Measurements from ENCODE around the gene SHBG.
A peak's percentile ranks its signal among the peaks of the same experiment; 100 is the strongest.
"Not testable (repeated sequence)": the region's sequence is repeated elsewhere in the genome, so short reads cannot be mapped to it uniquely, and the experiment has no call there.

The SHBG gene, protein sequence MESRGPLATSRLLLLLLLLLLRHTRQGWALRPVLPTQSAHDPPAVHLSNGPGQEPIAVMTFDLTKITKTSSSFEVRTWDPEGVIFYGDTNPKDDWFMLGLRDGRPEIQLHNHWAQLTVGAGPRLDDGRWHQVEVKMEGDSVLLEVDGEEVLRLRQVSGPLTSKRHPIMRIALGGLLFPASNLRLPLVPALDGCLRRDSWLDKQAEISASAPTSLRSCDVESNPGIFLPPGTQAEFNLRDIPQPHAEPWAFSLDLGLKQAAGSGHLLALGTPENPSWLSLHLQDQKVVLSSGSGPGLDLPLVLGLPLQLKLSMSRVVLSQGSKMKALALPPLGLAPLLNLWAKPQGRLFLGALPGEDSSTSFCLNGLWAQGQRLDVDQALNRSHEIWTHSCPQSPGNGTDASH

DNA sequence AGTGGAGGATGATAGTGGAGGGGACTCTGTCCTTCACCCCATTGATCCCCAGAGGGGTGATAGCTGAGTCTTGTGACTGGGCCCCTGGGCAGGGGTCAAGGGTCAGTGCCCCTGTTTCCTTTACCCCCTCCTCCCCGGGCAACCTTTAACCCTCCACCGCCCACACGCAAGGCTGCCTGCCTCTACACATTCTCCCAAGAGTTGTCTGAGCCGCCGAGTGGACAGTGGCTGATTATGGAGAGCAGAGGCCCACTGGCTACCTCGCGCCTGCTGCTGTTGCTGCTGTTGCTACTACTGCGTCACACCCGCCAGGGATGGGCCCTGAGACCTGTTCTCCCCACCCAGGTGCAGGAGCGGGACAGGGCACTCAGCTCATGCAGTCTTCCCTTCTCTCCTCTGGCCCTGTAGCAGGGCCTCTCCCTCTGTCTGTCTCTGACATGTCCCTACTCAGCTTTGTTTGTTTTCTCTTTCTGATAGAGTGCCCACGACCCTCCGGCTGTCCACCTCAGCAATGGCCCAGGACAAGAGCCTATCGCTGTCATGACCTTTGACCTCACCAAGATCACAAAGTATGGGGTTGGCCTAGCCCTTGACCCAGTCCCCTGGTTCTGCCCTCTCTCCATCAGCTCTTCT lies at the start of gene SHBG:
Gene SHBG (plus strand): TSS at position 197 of the 633 bp plus-strand sequence. CDS start 38 bp downstream, at position 235.
- DNase-seq (ENCODE audit: low read depth in 2 of 2) = no peak

DNA sequence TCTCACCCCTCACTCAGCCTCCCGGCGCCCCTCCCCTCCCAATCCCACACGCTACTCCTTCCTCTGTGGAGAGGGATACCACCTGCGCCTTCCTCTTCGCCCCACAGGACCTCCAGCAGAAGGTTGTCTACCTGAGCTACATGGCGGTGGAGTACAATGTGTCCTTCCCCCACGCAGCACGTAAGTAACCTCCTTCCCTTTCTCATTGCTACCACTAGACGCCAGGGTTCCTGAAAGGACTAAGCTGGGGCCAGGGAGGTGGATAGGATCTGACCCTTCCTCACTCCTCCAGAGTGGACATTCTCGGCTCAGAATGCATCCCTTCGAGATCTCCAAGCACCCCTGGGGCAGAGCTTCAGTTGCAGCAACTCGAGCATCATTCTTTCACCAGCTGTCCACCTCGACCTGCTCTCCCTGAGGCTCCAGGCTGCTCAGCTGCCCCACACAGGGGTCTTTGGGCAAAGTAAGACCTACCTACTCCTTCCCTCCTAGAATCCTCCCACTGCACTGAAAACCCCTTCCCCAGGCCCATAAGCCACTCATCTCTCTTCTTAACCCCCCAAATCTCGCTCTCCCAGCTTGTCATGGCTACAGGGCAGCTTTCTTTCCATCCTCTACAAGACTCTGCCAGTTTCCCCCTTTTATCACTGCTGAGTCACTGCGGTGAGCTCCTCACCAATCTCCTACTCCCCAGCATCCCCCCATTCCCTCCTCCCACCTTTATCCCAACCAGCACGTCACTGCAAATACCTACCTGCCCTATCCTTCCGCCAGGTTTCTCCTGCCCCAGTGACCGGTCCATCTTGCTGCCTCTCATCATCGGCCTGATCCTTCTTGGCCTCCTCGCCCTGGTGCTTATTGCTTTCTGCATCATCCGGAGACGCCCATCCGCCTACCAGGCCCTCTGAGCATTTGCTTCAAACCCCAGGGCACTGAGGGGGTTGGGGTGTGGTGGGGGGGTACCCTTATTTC lies 49.0 kb upstream of the SHBG start:
- DNase-seq (ENCODE audit: low read depth in 2 of 2) = no peak

DNA sequence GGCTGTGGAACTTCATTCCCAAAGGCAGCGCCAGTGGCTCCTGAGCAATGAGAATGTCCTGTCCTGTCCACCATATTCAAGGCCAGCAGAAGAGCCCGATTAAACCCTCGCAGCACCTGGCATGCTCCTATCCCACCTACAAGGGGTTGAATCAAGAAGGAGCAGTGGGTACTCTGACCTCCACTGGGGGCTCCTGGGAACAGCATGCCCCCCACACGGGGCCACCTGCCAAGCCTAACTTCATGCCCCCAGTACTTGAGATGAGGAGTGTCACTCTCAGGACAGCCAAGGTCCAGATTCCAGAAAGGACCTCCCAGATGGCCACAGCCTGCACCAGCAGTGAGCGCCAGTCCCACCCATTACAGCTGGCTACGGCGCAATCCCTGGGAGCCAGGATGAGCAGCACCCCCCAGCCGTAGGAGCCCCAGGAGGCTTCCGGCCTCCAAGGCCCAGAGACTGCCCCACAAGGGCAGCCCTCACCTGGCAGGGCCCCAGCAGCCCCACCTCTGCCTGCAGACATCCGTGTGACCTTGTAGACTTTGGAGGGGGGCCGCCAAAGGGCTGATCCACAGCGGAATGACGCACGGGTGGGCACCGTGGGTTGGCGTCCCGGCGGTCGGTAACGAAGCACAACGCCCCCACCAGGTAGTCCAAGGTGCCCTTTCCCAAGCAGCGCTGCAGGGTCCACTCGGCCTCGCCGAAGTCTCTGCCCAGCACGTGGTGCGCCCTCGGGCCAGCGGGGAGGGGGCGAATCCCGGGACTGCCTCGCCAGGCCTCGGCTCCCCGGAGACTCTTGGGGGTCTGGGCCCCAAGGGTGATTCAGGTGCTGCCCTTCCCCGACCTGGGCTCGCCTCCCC lies 47.3 kb upstream of the SHBG start:
- DNase-seq (ENCODE audit: low read depth in 2 of 2) = no peak

DNA sequence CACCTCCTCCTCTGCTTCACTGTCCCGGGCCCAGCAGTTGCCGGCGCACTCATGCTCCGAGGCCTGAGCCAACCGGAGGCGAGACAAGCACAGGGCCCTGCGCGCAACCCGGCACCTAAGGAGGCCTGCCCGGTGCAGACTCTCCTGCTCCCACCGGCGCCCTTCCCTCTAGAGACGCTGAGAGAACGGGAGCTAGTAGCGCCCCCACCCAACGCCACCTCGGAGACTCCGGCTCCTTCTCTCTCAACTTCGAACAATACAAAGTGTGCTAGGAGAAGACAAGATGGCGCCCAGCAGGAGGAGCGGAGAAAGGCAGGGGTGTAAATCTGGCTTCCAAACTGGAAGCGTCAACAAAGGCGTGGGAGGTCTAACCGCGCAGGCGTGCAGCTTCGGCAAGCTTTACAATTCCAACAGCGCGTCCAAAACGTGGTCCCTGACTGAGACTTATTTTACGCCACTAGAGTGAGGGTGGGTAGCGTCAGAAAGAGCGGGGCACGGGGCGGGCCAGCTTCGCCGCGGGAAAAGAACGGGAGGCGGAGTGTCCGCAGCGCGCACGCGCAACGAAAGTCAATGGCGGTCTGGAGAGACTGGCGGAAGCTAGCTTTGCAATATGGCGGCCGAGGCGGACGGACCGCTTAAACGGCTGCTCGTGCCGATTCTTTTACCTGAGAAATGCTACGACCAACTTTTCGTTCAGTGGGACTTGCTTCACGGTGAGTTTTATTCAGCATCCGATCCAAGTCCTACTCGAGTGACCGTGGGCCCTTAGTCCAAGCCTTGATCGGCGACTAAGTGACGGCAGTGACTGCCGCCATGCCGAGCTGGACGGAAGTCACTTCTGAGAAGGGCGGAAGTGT lies 46.5 kb upstream of the SHBG start, which contains the start of gene MPDU1:
Gene MPDU1 (plus strand): TSS at position 600 of the 857 bp plus-strand sequence. CDS start 11 bp downstream, at position 611.
- peak; percentile 92 for DNase-seq (ENCODE audit: low read depth in 2 of 2)

DNA sequence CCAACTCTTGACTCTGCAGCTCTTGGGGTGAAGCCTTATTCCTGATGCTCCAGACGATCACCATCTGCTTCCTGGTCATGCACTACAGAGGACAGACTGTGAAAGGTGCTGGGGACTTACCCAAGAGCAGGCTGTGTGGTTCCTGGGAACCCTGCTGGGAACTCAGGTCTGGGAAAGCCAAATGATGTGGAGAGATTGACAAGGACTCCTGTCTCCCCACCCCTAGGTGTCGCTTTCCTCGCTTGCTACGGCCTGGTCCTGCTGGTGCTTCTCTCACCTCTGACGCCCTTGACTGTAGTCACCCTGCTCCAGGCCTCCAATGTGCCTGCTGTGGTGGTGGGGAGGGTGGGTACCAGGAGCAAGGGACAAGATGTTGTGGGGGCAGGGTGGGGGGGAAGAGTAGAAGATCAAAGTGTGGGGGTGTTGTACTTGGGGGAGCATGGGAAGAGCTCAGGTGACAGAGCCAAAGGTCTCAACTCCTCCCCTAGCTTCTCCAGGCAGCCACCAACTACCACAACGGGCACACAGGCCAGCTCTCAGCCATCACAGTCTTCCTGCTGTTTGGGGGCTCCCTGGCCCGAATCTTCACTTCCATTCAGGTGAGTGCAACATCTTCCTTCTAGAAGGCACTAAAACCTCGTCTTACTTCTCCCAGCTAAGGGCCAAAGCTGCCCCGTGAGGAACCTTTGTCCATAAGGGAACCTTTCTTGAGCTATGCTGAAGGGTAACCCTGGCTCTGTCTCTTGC lies 43.1 kb upstream of the SHBG start:
- no peak for DNase-seq (ENCODE audit: low read depth in 2 of 2)

DNA sequence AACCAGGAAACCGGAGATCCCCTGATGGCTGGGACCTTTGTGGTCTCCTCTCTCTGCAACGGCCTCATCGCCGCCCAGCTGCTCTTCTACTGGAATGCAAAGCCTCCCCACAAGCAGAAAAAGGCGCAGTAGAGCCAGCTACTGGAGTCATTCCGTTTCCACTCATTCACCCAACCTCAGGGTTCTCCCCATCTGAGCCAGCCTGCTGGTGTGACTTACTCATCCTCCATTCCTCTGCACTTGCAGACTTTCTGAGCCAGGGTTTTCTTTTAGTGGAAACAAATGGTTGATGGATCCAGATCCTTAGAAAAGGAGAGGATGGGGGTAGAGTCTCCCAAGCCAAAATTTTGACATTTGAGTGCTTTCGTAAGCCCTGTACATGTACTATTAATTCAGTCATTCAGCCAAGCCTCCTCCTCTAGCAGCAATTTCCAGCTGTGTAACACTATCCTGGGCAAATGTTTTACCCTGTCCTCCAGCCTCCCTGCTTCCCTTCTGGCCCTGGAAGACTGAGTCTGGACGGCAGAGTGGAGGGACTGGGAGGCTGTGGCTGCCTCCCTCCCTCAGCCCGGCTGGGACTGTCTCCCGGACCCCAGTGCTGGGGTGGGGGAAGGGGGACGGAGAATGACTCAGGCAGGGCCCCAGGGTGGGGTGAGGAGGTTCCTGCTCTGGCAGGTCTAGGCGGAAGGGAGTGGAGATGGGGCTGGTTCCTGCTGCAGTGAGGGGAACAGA lies 42.3 kb upstream of the SHBG start:
- no peak for DNase-seq (ENCODE audit: low read depth in 2 of 2)

DNA sequence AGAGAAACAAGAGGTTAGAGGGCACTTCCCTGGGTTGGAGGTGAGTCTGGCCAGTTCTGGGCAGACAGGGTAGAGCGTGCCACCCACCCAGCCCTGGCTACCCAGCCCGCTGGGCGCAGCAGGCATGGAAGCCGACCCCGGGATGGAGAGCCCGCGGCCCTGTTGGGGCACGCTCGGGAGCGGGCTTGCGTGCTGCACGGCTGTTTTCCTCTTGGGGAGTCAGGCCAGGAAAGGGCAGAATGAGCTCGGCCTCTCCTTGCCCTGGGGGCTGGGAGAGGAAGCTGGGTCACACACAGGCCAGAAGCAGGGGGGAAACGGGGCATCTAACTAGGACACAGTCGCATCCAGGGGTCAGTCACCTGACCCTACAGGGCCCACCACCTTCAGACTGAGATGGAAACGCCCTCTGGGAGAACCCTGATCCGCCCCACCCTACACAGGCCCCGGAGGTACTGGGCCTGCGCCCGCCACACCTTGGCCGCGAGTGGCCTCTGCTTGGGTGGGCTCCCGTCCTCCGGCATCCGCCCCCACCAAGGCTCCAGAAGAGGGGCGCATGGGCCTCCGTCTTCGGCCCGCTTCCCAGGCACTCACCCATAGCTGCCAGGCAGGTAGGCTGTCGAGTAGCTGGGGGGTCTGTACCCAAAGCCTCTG lies 41.3 kb upstream of the SHBG start:
- DNase-seq (ENCODE audit: low read depth in 2 of 2) = no peak

DNA sequence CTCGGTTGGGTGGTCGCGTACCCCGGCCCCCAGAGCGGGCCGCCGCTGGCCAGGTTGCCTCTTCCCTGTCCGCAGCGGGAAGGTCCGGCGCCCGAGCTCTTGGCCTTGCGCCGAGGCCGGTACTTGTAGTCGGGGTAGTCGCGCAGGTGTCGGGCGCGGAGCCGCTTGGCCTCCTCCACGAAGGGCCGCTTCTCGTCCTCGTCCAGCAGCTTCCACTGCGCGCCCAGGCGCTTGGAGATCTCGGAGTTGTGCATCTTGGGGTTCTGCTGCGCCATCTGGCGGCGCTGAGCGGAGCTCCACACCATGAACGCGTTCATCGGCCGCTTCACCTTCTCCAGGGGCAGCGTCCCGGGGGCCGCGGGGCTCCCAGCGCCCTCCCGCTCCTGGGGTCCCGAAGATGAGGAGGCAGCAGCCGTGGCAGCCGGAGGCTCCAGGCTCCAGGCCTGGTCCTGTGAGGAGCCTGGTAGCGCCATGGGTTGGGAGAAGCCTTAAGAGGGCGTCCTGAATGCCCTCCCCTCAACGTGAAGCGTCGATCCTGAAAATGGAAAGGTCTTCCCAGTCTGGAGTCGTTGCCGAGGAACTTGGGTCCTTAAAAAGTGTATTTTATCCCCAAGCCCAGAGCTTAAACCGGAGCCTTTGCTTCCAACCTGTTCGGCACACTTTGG lies 40.6 kb upstream of the SHBG start:
- DNase-seq (ENCODE audit: low read depth in 2 of 2) = peak; percentile 47

DNA sequence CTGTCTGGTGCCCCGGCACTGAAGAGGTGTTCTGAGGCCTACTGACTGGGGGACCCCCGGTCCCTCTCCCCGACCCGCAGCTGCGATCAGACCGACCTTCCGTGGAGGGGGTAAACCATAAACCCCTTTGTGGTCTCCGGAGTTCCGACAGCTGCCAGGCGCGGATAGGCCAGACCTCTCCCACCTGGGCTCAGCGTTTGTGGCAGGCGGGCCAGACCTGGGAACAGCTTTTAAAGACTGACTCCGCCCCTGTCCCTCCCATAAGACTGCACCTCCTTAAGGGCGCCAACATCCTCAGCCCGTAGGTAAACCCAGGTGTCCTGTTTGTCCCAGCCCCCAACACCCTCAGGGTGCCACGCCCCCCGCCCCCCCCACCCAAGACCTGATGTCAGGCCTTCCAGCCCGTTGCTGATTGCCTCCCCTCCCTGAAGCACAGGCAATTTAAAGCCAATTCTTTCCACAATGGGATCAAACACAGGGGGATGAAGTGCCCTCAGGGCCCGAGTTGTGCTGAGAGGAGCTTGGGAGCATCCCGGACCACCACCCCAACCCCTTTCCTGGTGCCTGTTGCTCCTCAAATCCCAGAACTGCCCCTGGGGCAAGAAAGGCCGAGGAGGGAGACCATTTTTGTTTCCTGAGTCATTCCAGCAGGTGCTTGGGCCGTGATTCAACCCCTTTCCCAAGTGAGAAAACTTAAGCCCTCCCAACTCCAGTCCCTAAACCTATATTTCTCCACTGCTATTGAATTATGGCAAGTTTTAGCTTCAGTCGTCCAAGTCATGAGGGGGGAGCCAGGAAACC lies 39.8 kb upstream of the SHBG start, which contains the start of gene SOX15:
Gene SOX15 (minus strand): TSS at position 204 of the 801 bp plus-strand sequence. CDS start 418 bp downstream, outside the sequence.
- DNase-seq (ENCODE audit: low read depth in 2 of 2) = no peak

DNA sequence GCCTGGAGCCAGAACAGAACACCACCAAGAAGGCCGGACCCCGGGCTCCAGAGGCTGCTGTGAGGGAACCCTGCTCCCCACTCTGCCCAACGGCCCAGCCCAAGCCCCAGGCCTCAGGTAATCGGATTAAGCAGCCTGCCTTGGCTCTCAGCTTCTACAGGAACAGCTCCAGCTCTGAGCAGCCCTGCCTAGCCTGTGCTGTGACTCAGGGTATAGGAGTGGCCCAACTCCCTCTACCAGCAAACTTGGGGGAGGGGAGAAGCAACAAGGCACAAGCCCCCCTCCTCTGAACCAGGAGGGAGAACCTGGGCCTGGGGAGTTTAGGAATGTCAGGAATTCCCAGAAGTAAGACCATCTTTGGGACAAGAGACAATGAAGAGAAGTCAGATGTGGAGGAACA lies 39.2 kb upstream of the SHBG start:
- DNase-seq (ENCODE audit: low read depth in 2 of 2) = no peak

DNA sequence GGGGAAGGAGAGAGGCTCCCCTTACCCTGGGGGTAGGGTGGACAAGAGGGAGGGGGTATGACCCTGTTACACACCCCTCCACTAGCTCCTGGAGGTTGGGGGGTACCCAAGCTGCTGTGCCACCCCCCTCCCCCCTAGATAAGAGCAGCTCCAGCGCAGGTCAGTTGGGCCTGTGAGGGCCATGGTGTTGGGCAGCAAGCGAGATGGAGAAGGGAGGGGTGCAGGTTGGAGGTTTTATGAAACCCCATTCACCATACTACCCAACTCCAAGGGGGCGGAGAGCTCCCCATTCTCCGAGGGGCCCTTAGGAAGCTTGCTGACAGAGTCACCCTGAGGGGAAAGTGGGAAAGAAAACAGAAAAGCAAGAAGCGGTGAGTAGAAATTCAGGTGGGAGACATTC lies 38.3 kb upstream of the SHBG start:
- no peak for DNase-seq (ENCODE audit: low read depth in 2 of 2)

DNA sequence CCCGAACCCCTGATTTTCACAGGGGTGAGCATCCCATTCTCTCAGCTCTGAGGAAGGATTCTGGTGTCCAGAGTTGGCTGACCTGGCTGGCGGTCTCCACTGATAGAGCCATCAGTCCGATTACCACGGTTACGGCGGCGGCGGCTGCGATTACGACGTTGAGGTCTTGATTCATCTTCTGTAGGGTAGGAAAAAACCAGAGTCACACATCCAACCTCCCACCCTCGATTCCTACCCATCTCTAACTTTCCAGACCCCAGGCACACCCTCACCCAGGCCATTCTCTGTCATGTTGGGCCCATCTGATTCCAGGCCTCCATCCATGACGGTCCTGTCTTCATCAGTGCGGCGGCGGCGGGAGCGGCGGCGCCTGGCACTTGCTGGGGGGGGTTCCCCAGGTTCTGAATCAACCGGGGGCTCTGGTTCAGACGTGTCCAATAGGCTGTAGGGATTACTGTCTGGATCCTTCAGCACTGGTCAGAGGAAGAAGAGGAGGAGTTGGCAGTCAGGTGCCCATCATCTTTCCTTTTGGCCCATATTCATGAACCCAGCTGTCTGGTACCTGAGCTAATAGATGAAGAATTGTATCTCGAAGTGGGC lies 37.4 kb upstream of the SHBG start:
- no peak for DNase-seq (ENCODE audit: low read depth in 2 of 2)

DNA sequence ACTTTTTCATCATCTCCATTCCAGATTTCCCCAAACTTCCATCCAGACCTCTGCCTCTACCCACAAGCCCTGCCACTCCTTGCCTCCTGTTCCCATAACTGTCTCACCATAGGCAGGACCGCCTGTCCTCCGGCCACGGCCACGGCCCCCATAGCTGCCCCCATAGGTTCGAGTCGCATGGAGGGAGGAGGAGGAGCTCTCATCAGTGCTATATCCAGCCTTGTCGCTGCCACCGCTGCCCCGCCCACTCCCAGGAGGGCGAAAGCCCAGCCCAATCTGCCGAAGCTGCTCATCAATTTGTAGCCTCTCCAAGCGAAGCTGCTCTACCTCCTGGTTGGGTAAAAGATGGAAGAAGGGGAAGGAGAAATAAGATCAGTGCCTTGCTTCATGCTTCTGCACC lies 36.6 kb upstream of the SHBG start:
- no peak for DNase-seq (ENCODE audit: low read depth in 2 of 2)

DNA sequence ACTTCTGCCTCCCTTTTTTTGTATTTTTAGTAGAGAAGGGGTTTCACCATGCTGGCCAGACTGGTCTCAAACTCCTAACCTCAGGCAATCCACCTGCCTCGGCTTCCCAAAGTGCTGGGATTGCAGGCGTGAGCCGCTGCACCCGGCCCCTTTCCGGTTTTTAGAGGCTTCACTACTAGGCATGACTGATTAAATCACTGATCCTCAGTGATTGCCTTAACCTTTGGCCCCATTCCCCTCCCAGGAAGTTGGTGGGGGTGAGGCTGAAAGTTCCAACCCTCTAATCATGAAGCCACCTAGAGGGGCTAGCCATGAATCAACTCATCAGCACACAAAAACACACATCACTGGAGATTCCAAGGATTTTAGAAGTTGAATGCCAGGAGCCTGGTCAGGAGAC lies 32.4 kb upstream of the SHBG start:
- not testable (repeated sequence) for DNase-seq (ENCODE audit: low read depth in 2 of 2)

DNA sequence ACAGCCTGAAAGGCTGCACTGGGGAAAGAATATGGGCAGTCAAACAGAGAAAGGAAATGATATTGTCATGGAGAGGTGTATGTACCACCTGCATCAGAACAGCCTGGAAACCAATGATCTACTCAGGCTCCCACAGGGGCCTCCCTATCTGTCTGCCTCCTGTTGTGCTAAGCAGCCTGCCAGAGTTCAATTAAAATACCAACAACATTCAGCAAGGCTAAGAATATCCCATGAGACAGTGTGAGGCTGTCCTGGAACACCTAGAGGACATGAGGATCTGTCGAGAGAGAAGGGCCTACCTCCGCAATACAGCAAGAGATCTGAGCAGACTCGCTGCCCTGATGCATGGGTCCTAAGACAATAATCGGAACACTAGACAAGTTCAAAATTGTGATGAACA lies 23.7 kb upstream of the SHBG start:
- DNase-seq (ENCODE audit: low read depth in 2 of 2) = no peak

DNA sequence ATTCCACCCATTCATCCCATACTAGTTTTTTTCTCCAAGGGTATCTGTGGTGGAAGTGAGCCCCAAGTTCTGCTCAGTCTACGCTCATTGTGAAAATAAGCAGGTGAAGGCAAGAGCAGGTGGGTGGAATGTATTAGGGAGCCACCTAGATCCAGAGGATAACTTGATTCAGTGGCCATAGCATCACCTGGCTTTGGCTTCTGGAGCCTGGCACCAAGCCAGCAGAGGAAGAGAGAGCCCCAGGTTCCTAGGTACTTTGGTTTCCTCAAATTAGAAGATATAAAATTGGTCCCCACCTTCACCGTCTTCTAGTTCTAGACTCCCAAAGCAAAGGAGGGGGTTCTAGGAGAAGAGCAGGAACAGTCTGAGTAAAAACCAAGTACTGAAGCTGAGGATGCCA lies 19.3 kb upstream of the SHBG start:
- DNase-seq (ENCODE audit: low read depth in 2 of 2) = no peak

Measured in stimulated activated CD8-positive, alpha-beta memory T cell treated with anti-CD3 and anti-CD28 coated beads, Interleukin-2, amount 100 ng/mL, for 48 hours (primary cell).